C4-2B (cell line): ENCODE data around the gene UBTD1.

Experiments used
- ZFX ChIP-seq: fragments of 450-650 bp; IDR thresholded peaks from 2 replicates; pipeline ENCODE4 v1.6.1; 2017
- TF ChIP-seq, protein P1 (sequence below): fragments of 450-650 bp; conservative IDR thresholded peaks from 2 replicates; pipeline ENCODE4 v1.5.1; 2017; ENCODE audit warnings: mild to moderate bottlenecking

DNA sequence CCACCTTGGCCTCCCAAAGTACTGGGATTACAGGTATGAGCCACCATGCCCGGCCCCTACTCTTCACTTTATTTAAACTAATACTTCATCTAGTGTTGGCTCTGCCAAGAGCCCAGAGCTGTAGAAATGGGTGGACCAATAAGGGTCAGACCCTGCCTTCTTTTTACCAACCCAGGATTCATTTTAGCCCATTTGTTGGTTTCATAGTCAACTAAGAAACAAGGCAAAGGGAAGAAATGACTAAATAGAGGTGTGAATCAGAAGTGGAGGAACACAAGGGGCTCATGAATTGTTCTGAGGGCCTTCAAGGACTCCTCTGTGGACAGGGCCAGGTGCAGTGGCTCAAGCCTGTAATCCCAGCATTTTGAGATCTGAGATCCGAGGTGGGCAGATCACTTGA is 74.9 kb downstream of the UBTD1 start:
- TF ChIP-seq, protein P1, sequence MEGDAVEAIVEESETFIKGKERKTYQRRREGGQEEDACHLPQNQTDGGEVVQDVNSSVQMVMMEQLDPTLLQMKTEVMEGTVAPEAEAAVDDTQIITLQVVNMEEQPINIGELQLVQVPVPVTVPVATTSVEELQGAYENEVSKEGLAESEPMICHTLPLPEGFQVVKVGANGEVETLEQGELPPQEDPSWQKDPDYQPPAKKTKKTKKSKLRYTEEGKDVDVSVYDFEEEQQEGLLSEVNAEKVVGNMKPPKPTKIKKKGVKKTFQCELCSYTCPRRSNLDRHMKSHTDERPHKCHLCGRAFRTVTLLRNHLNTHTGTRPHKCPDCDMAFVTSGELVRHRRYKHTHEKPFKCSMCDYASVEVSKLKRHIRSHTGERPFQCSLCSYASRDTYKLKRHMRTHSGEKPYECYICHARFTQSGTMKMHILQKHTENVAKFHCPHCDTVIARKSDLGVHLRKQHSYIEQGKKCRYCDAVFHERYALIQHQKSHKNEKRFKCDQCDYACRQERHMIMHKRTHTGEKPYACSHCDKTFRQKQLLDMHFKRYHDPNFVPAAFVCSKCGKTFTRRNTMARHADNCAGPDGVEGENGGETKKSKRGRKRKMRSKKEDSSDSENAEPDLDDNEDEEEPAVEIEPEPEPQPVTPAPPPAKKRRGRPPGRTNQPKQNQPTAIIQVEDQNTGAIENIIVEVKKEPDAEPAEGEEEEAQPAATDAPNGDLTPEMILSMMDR = no peak
- TF ChIP-seq ZFX = no peak
